HepG2 (cell line): ENCODE results near the gene SLC6A9. TPM values are rescaled to one million over a fixed set of nuclear protein-coding genes. Genes with fewer than 3 reads are reported as not detected.

ENCODE experiments used
- AGO1 ChIP-seq: fragments of 200-400 bp; formaldehyde crosslinking; IDR thresholded peaks from 2 replicates; pipeline ENCODE4 v1.6.1; 2017; ENCODE audit warnings: mild to moderate bottlenecking, low read depth, low read length, moderate library complexity; ENCODE audit not compliant: poor library complexity, severe bottlenecking
- ATRX ChIP-seq: sonication (generic); formaldehyde crosslinking; IDR thresholded peaks from 2 replicates; pipeline ENCODE4 v1.4.0; 2020; ENCODE audit warnings: missing genetic modification reagents, borderline replicate concordance
- GATAD2A ChIP-seq: IDR thresholded peaks from 2 replicates; pipeline ENCODE4 v1.6.1; 2016
- KDM3A ChIP-seq: IDR thresholded peaks from 2 replicates; pipeline ENCODE4 v1.6.1; 2018; ENCODE audit warnings: low read depth, missing compliant biosample characterization
- MEF2D ChIP-seq: sonication (generic); formaldehyde crosslinking; IDR thresholded peaks from 2 replicates; pipeline ENCODE4 v1.5.1; 2020; ENCODE audit warnings: mild to moderate bottlenecking, missing genetic modification reagents
- SPEN ChIP-seq: sonication (generic); formaldehyde crosslinking; IDR thresholded peaks from 2 replicates; pipeline ENCODE4 v1.5.1; 2020; ENCODE audit warnings: low read depth, mild to moderate bottlenecking, missing genetic modification reagents
- ZFP37 ChIP-seq: sonication (generic); formaldehyde crosslinking; IDR thresholded peaks from 2 replicates; pipeline ENCODE4 v1.4.0; 2020; ENCODE audit warnings: missing genetic modification reagents, borderline replicate concordance
- polyA plus RNA-seq, 8 experiments: library from polyadenylated mRNA; depleted of rRNA in 3 of 8; stranded (reverse) in 7 of 8; unstranded in 1 of 8; fragments of >200 nt; fragmentation: Illumina TruSeq in 4 of 8; extraction: Trizol in 4 of 8; gene quantifications; 2 replicates each; pipeline versions ENCODE4 v1.2.1 to v1.2.3, GENCODE V29; 2011 to 2016; ENCODE audit warnings: low read depth in 4 of 8, missing spikeins in 1 of 8, mixed read lengths in 1 of 8; ENCODE audit not compliant: insufficient read depth in 1 of 8
- total RNA-seq, 5 experiments: library from RNA; depleted of rRNA; stranded (reverse); fragments of >200 nt; fragmentation: Illumina TruSeq; extraction: Trizol; gene quantifications; 2 replicates each; pipeline ENCODE4 v1.2.3, GENCODE V29; 2016; ENCODE audit warnings: low read depth in 1 of 5
- TF ChIP-seq, protein P1 (sequence below): sonication (generic); formaldehyde crosslinking; IDR thresholded peaks from 2 replicates; pipeline ENCODE4 v1.5.0; 2020; ENCODE audit warnings: mild to moderate bottlenecking, missing genetic modification reagents, borderline replicate concordance
- TF ChIP-seq, protein P2 (sequence below): sonication (generic); formaldehyde crosslinking; IDR thresholded peaks from 2 replicates; pipeline ENCODE4 v1.9.0; 2021; ENCODE audit warnings: mild to moderate bottlenecking, missing genetic modification reagents

SLC6A9 gene
- total and polyA plus RNA-seq, 2 of the 13 experiments (the other 11 are each of a cell fraction or from before 2014, with no cell fraction given), result 8.5 to 9.9 TPM

- TF ChIP-seq SPEN (peak; percentile 42), GATAD2A (CRISPR knock-in tag) (no peak), MEF2D (peak; percentile 36; the same call in 1 of the 2 replicates), ATRX (CRISPR knock-in tag) (no peak), KDM3A (CRISPR knock-in tag) (no peak), AGO1 (peak; percentile 80), ZFP37 (CRISPR knock-in tag) (no peak)
- TF ChIP-seq, protein P1, sequence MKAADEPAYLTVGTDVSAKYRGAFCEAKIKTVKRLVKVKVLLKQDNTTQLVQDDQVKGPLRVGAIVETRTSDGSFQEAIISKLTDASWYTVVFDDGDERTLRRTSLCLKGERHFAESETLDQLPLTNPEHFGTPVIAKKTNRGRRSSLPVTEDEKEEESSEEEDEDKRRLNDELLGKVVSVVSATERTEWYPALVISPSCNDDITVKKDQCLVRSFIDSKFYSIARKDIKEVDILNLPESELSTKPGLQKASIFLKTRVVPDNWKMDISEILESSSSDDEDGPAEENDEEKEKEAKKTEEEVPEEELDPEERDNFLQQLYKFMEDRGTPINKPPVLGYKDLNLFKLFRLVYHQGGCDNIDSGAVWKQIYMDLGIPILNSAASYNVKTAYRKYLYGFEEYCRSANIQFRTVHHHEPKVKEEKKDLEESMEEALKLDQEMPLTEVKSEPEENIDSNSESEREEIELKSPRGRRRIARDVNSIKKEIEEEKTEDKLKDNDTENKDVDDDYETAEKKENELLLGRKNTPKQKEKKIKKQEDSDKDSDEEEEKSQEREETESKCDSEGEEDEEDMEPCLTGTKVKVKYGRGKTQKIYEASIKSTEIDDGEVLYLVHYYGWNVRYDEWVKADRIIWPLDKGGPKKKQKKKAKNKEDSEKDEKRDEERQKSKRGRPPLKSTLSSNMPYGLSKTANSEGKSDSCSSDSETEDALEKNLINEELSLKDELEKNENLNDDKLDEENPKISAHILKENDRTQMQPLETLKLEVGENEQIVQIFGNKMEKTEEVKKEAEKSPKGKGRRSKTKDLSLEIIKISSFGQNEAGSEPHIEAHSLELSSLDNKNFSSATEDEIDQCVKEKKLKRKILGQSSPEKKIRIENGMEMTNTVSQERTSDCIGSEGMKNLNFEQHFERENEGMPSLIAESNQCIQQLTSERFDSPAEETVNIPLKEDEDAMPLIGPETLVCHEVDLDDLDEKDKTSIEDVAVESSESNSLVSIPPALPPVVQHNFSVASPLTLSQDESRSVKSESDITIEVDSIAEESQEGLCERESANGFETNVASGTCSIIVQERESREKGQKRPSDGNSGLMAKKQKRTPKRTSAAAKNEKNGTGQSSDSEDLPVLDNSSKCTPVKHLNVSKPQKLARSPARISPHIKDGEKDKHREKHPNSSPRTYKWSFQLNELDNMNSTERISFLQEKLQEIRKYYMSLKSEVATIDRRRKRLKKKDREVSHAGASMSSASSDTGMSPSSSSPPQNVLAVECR (CRISPR knock-in tag), result peak; percentile 40
- TF ChIP-seq, protein P2, sequence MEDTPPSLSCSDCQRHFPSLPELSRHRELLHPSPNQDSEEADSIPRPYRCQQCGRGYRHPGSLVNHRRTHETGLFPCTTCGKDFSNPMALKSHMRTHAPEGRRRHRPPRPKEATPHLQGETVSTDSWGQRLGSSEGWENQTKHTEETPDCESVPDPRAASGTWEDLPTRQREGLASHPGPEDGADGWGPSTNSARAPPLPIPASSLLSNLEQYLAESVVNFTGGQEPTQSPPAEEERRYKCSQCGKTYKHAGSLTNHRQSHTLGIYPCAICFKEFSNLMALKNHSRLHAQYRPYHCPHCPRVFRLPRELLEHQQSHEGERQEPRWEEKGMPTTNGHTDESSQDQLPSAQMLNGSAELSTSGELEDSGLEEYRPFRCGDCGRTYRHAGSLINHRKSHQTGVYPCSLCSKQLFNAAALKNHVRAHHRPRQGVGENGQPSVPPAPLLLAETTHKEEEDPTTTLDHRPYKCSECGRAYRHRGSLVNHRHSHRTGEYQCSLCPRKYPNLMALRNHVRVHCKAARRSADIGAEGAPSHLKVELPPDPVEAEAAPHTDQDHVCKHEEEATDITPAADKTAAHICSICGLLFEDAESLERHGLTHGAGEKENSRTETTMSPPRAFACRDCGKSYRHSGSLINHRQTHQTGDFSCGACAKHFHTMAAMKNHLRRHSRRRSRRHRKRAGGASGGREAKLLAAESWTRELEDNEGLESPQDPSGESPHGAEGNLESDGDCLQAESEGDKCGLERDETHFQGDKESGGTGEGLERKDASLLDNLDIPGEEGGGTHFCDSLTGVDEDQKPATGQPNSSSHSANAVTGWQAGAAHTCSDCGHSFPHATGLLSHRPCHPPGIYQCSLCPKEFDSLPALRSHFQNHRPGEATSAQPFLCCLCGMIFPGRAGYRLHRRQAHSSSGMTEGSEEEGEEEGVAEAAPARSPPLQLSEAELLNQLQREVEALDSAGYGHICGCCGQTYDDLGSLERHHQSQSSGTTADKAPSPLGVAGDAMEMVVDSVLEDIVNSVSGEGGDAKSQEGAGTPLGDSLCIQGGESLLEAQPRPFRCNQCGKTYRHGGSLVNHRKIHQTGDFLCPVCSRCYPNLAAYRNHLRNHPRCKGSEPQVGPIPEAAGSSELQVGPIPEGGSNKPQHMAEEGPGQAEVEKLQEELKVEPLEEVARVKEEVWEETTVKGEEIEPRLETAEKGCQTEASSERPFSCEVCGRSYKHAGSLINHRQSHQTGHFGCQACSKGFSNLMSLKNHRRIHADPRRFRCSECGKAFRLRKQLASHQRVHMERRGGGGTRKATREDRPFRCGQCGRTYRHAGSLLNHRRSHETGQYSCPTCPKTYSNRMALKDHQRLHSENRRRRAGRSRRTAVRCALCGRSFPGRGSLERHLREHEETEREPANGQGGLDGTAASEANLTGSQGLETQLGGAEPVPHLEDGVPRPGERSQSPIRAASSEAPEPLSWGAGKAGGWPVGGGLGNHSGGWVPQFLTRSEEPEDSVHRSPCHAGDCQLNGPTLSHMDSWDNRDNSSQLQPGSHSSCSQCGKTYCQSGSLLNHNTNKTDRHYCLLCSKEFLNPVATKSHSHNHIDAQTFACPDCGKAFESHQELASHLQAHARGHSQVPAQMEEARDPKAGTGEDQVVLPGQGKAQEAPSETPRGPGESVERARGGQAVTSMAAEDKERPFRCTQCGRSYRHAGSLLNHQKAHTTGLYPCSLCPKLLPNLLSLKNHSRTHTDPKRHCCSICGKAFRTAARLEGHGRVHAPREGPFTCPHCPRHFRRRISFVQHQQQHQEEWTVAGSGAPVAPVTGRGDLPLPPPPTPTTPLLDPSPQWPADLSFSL (CRISPR knock-in tag), result no peak
These were observed 52.6 kb downstream of the SLC6A9 start, which contains the start of gene B4GALT2 (continued) for GRCh38 chr1:43978551-43979260.
